HK-2 (cell line): ENCODE results near the gene IDH2.

Experiments
- DNase-seq: peaks from one replicate; pipeline ENCODE4 v3.0.0-alpha.2; 2018; ENCODE audit not compliant: unreplicated experiment

IDH2 gene

GRCh38 chr15:90043530-90044010 lies 58.7 kb downstream of the IDH2 start:
- DNase-seq, result no peak

- no peak for DNase-seq
Measured at GRCh38 chr15:90042766-90043529, 59.3 kb downstream of the IDH2 start.

GRCh38 chr15:90042356-90042755 lies 59.9 kb downstream of the IDH2 start:
- no peak for DNase-seq

GRCh38 chr15:90040618-90041017 lies 61.6 kb downstream of the IDH2 start:
- no peak for DNase-seq

- DNase-seq, result no peak
Measured at GRCh38 chr15:90039996-90040395, 62.3 kb downstream of the IDH2 start.

- no peak for DNase-seq
Measured at GRCh38 chr15:90038632-90039095, 63.6 kb downstream of the IDH2 start.

GRCh38 chr15:90037961-90038631 lies 64.2 kb downstream of the IDH2 start:
- DNase-seq, result no peak

GRCh38 chr15:90037511-90037860 lies 64.8 kb downstream of the IDH2 start:
- no peak for DNase-seq

- DNase-seq, result no peak
Measured at GRCh38 chr15:90036806-90037510, 65.3 kb downstream of the IDH2 start.

- no peak for DNase-seq
Measured at GRCh38 chr15:90036343-90036742, 65.9 kb downstream of the IDH2 start.

GRCh38 chr15:90035840-90036230 lies 66.4 kb downstream of the IDH2 start:
- no peak for DNase-seq

- peak; percentile 28 for DNase-seq
Measured at GRCh38 chr15:90035095-90035839, 67.0 kb downstream of the IDH2 start.

GRCh38 chr15:90033448-90033847 lies 68.8 kb downstream of the IDH2 start:
- DNase-seq, result no peak
